HG03064 (cell line): Measurements from ENCODE around the gene ALKBH1.
"Not testable (repeated sequence)": the region's sequence is repeated elsewhere in the genome, so short reads cannot be mapped to it uniquely, and the experiment has no call there.

Source experiments
- ATAC-seq: cut with Tn5 transposase; IDR thresholded peaks from one replicate; pipeline ENCODE4 v1.9.1; 2021; ENCODE audit warnings: low read depth; ENCODE audit not compliant: unreplicated experiment

ALKBH1 gene

DNA sequence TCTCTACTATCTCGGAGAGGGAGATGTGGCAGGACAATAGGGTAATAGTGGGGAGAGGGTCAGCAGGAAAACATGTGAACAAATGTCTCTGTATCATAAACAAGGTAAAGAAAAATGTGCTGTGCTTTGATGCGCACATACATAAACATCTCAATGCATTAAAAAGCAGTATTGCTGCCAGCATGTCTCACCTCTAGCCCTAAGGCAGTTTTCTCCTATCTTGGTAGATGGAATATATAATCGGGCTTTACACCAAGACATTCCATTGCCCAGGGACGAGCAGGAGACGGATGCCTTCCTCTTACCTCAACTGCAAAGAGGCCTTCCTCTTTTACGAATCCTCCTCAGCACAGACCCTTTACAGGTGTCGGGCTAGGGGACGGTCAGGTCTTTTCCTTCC is 72.4 kb downstream of the ALKBH1 start:
- not testable (repeated sequence) for ATAC-seq

DNA sequence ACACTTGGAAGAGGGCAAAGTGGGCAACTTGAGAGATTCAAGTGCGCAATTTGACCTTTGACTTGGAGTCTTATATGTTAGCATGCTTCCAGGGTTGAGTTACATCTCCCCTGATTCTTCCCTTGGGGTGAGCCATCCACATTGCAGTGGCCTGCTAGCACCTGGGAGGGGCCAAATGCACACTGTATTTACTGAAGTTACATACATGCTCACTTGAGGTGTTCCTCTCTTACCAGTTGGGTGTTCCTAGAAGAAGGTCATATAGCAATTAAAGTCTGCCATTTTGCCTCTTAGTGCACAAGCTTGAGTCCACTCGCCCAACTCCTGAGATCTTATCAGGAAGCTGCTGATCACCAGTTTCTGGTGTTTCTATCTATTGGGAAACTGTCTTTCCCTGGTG is 77.7 kb downstream of the ALKBH1 start:
- ATAC-seq, result no peak

DNA sequence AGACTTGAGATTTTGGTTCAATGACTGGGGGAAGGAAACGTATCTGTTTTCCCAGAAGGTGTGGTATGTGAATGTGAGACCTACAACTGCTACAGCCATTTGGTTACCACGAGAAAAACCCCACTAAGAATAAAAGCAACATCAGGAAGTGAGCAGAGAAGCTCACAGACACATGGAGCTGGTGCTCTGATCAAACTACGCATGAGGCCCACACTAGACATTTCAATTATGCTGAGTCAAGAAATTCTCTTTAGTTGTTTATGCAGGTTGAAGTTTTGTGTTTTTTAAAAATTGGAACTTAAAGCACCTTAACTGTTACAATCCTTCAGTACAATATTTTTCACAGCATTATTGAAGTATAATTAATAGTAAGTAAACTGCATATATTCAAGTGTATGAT is 82.5 kb downstream of the ALKBH1 start:
- ATAC-seq, result no peak

DNA sequence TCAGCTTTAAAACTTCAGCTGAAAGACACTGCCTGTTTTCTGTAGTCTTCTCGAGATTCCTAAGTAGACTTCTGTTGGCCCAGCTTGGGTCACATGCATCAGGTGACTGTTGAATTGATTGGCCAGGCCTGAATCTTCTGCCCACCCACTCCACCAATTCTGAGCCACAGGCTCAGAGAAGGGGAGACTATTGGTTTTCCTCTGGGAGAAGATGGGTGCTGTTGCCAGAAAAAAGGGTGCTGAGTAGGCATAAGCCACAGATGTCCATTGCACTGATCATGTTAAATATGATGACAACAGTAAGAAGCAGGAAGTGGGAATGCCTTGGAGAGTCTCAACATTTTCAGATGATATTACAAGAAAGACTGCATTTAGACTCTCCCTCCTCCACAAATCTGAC is 84.6 kb downstream of the ALKBH1 start:
- no peak for ATAC-seq
